ENCODE results near the gene ITIH5. TPM values are rescaled to one million over a fixed set of nuclear protein-coding genes. Genes with fewer than 3 reads are reported as not detected.

The ITIH5 gene
- total and polyA plus RNA-seq, 4 donors = 0.88 to 68.5 (median 6.4) TPM

DNA sequence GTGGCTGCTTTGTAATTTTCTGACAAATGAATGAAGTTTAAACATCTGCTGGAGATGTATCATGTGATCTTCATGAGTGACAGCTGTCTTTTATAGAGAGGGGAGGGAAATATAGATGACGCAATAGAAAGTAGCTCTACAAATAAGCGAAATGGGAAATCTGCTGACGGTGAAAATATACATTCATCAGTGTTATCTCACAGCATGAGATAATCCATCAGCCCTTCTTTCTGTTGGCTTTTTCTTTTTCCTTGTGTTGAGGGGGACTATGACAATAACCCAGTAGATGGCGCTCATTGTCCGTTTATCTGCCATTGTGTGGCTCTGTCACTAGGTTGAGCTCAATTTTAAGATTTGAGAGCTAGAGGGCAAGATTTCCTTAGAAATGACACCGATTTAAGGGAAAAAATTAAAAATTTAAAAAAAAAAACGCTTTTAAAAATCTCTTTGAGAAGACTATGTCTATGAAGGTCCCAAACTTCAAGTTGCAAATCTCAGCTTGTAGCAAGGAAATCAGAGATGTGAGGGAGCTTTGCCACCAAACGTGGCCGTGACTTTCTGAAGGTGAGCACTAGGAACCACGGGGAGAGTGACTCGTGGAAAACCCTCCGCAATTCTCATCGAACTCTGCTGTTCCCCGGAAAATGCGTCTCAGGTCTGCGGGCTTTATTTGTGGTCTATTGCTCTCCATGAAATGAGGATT is 141.3 kb downstream of the ITIH5 start:
- DNase-seq = peak; percentile 82 to 93 (median 91)
- TF ChIP-seq, protein P1, sequence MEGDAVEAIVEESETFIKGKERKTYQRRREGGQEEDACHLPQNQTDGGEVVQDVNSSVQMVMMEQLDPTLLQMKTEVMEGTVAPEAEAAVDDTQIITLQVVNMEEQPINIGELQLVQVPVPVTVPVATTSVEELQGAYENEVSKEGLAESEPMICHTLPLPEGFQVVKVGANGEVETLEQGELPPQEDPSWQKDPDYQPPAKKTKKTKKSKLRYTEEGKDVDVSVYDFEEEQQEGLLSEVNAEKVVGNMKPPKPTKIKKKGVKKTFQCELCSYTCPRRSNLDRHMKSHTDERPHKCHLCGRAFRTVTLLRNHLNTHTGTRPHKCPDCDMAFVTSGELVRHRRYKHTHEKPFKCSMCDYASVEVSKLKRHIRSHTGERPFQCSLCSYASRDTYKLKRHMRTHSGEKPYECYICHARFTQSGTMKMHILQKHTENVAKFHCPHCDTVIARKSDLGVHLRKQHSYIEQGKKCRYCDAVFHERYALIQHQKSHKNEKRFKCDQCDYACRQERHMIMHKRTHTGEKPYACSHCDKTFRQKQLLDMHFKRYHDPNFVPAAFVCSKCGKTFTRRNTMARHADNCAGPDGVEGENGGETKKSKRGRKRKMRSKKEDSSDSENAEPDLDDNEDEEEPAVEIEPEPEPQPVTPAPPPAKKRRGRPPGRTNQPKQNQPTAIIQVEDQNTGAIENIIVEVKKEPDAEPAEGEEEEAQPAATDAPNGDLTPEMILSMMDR (IDR thresholded peaks at IDR 0.05; ENCODE audit: control extremely low read depth, extremely low read depth) = peak; percentile 88
- Histone ChIP-seq H3K4me1 (ENCODE audit: control insufficient read depth in 5 of 5, insufficient read depth in 5 of 5, low read length in 5 of 5) (peaks cover 0 to 4% (median 0%) of the 10 kb centered on the region in 5 donors), H3K36me3 (ENCODE audit: control insufficient read depth in 4 of 4, insufficient read depth in 4 of 4, low read length in 4 of 4) (no peaks in the 10 kb centered on the region), H3K9me3 (ENCODE audit: control insufficient read depth in 4 of 4, insufficient read depth in 3 of 4, low read length in 3 of 4) (no peaks in the 10 kb centered on the region), H3K4me3 (no peak overlapping the region), H3K27ac (ENCODE audit: low read depth in 1 of 2, low read length in 1 of 2) (no peak overlapping the region), H3K9ac (ENCODE audit: insufficient read depth in 1 of 2, low read length in 2 of 2) (no peak overlapping the region), H3K27me3 (ENCODE audit: control insufficient read depth in 3 of 3, insufficient read depth in 3 of 3, low read length in 2 of 3) (peaks cover 0 to 8% (median 2%) of the 10 kb centered on the region in 3 donors)
- WGBS, 2 donors = 46% methylated on average over 16 of the region's 16 CpGs
- ATAC-seq (ENCODE audit: insufficient read depth, low FRiP score) = peak; percentile 87

DNA sequence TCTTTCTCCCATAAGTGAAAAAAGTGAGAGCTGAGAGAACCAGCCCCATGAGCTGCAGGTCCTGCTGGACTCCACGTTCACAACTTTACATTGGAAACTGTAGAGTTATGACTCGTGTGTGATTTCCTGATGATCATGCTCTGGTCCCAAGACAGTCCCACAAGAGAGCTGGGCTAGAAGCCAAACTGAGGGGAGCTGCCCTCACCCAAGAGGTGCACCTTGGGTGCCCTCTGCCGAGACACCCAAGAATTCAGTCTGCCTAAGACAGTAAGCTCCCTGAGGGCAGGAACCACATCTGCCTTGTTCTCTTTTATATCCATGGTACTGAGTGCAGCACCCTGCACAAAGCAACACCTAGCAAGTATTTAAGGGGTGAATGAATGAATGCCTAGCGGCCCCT is 143.1 kb downstream of the ITIH5 start:
- no peak overlapping the region for H3K4me3 ChIP-seq
- peaks cover 0 to 8% (median 2%) of the 10 kb centered on the region in 3 donors for H3K27me3 ChIP-seq (ENCODE audit: control insufficient read depth in 3 of 3, insufficient read depth in 3 of 3, low read length in 2 of 3)
- H3K9ac ChIP-seq (ENCODE audit: insufficient read depth in 1 of 2, low read length in 2 of 2) = no peak overlapping the region
- ATAC-seq (ENCODE audit: insufficient read depth, low FRiP score) = no peak
- WGBS, 2 donors = 67 to 78% methylated on average over 4 of the region's 4 CpGs
- H3K4me1 ChIP-seq (ENCODE audit: control insufficient read depth in 5 of 5, insufficient read depth in 5 of 5, low read length in 5 of 5) = peaks cover 0 to 5% (median 0%) of the 10 kb centered on the region in 5 donors
- H3K27ac ChIP-seq (ENCODE audit: low read depth in 1 of 2, low read length in 1 of 2) = no peak overlapping the region
- TF ChIP-seq, protein P1 (IDR thresholded peaks at IDR 0.05; ENCODE audit: control extremely low read depth, extremely low read depth) = no peak
- no peak for DNase-seq
- H3K36me3 ChIP-seq (ENCODE audit: control insufficient read depth in 4 of 4, insufficient read depth in 4 of 4, low read length in 4 of 4) = no peaks in the 10 kb centered on the region
- no peaks in the 10 kb centered on the region for H3K9me3 ChIP-seq (ENCODE audit: control insufficient read depth in 4 of 4, insufficient read depth in 3 of 4, low read length in 3 of 4)

DNA sequence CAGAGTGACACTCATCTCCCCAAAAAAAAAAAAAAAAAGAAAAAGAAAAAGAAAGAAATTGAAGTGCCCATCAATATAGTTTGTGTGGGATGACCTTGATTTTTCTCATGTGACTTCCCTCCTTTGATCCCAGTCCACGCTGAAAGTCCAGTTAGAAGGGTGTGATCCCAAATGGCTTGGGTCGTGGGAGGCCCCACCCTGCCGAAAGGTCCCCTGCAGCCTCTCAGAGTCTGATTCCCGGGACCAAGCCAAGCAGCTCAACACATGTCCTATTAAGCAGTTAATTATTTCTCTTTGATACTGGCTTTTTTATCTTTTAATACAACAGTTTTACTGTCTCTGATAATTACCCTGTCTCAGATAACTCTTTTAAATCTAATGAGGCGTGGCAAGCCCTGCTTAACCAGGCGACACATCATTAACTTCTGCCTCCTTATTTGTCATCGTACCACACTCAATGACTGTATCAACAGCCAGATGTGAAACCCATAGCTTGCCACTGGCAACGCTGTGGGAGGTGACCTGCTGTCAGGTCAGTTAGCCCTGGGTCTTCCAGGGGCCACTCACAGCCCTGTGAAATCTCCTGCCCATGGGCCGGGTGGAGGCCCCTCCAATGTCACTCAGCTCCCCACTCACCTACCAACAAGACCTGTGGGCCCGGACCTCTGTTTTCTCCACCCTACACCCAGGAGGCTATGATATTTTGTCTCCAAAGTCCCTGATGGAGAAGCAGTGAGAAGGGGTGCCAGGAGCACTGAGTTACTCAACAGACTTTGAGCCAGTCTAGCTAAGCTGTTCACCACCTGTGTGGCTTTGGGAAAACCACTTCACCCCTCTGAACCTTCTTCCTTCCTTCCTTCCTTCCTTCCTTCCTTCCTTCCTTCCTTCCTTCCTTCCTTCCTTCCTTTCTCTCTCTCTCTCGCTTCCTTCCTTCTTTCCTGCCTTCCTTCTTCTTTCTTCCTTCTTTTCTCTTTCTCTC is 146.0 kb downstream of the ITIH5 start:
- H3K36me3 ChIP-seq (ENCODE audit: control insufficient read depth in 4 of 4, insufficient read depth in 4 of 4, low read length in 4 of 4) = no peaks in the 10 kb centered on the region
- no peak overlapping the region for H3K4me3 ChIP-seq
- no peak overlapping the region for H3K27ac ChIP-seq (ENCODE audit: low read depth in 1 of 2, low read length in 1 of 2)
- peaks cover 0 to 8% (median 2%) of the 10 kb centered on the region in 3 donors for H3K27me3 ChIP-seq (ENCODE audit: control insufficient read depth in 3 of 3, insufficient read depth in 3 of 3, low read length in 2 of 3)
- ATAC-seq (ENCODE audit: insufficient read depth, low FRiP score) (no peak), DNase-seq (no peak)
- H3K9me3 ChIP-seq (ENCODE audit: control insufficient read depth in 4 of 4, insufficient read depth in 3 of 4, low read length in 3 of 4) = no peaks in the 10 kb centered on the region
- peak overlapping the region in 1 of 2 donors; percentile 8 for H3K9ac ChIP-seq (ENCODE audit: insufficient read depth in 1 of 2, low read length in 2 of 2)
- TF ChIP-seq, protein P1 (IDR thresholded peaks at IDR 0.05; ENCODE audit: control extremely low read depth, extremely low read depth) = no peak
- 73 to 88% methylated on average over 11 of the region's 11 CpGs for WGBS, 2 donors
- H3K4me1 ChIP-seq (ENCODE audit: control insufficient read depth in 5 of 5, insufficient read depth in 5 of 5, low read length in 5 of 5) = peaks cover 0 to 5% (median 0%) of the 10 kb centered on the region in 5 donors

Data from lung (tissue), 12 donors.